K562 (cell line): ENCODE measurements around the gene MEX3A. TPM values are rescaled to one million over a fixed set of nuclear protein-coding genes. Genes with fewer than 3 reads are reported as not detected.

Source experiments
- ATAC-seq: fragments of 200-7000 bp; cut with Tn5 transposase; 3 replicates; pipeline ENCODE4 v1.9.1; 2020; ENCODE audit warnings: moderate library complexity
- BruUV-seq: library from RNA; stranded (reverse); fragments of 400-500 nt; replicated peaks from 2 replicates; lab custom pipeline; 2021; lab: Mats Ljungman, UMichigan
- CTCF ChIA-PET: fragments of 300-600 bp; formaldehyde crosslinking; extraction: SDS; loops from one replicate; lab custom pipeline; 2021; ENCODE audit warnings: low intra/inter-chr PET ratio; lab: Yijun Ruan, JAX
- POLR2A ChIA-PET: fragments of 300-600, 350-650 bp; sonication (Branson Sonifier 250); formaldehyde crosslinking; extraction: SDS; loops from one replicate; lab custom pipeline; 2021; ENCODE audit warnings: antibody characterized with exemption, inconsistent platforms; lab: Yijun Ruan, JAX
- DNase-seq, 4 experiments: peaks; one replicate each; pipeline versions ENCODE4 v3.0.0 to v3.0.0-alpha.2; 2011 to 2018; ENCODE audit warnings: low spot score in 3 of 4, mixed read lengths in 3 of 4; ENCODE audit errors: extremely low read depth in 1 of 4
- FAIRE-seq: peaks from 2 replicates; lab custom pipeline; 2011; peaks lifted over from hg19 to GRCh38; lab: Jason Lieb, UNC
- H2AFZ ChIP-seq: 2 replicates; pipeline ENCODE4 v1.6.0; 2011; ENCODE audit warnings: low read depth, low read length, control low read depth, inconsistent platforms
- H3K27ac ChIP-seq: fragments of 200-600 bp; 3 replicates; pipeline ENCODE4 v1.8.0; 2011; ENCODE audit warnings: low read depth, mild to moderate bottlenecking, control low read depth, inconsistent platforms, low read length, moderate library complexity, mixed read lengths; ENCODE audit errors: extremely low read depth
- H3K27me3 ChIP-seq, 2 experiments: fragments of 300-600 bp in 1 of 2; 2 replicates in 1 of 2; 3 replicates in 1 of 2; pipeline versions ENCODE4 v1.6.0 to v1.8.0; 2011; ENCODE audit warnings: inconsistent platforms in 2 of 2, low read length in 2 of 2, mild to moderate bottlenecking in 1 of 2, mixed read lengths in 1 of 2, moderate library complexity in 1 of 2; ENCODE audit not compliant: control insufficient read depth in 2 of 2, insufficient read depth in 2 of 2
- H3K36me3 ChIP-seq: fragments of 300-600 bp; 3 replicates; pipeline ENCODE4 v1.8.0; 2011; ENCODE audit warnings: mild to moderate bottlenecking, low read length, inconsistent platforms; ENCODE audit not compliant: control insufficient read depth, insufficient read depth
- H3K4me1 ChIP-seq, 2 experiments: fragments of 200-600 bp in 1 of 2; replicated peaks in 1 of 2; 2 replicates in 1 of 2; 3 replicates in 1 of 2; pipeline versions ENCODE4 v1.5.1 to v1.8.0; 2011; ENCODE audit warnings: inconsistent platforms in 2 of 2, low read length in 2 of 2, mild to moderate bottlenecking in 1 of 2, mixed read lengths in 1 of 2, moderate library complexity in 1 of 2; ENCODE audit not compliant: control insufficient read depth in 2 of 2, insufficient read depth in 2 of 2
- H3K4me2 ChIP-seq: 2 replicates; pipeline ENCODE4 v1.6.1; 2011; ENCODE audit warnings: low read length, control low read depth, inconsistent platforms, mixed read lengths; ENCODE audit not compliant: insufficient read depth
- H3K4me3 ChIP-seq: fragments of 200-600 bp; sonication (generic), shearing (Covaris generic); 2 replicates; pipeline ENCODE4 v1.5.1; 2016; ENCODE audit warnings: control low read depth, inconsistent platforms
- H3K79me2 ChIP-seq: fragments of 200-600 bp; 3 replicates; pipeline ENCODE4 v1.8.0; 2011; ENCODE audit warnings: low read length, inconsistent platforms; ENCODE audit not compliant: control insufficient read depth, insufficient read depth
- H3K9ac ChIP-seq, 2 experiments: 2 replicates each; pipeline versions ENCODE4 v1.6.0 to v1.6.1; 2011; ENCODE audit warnings: low read depth in 2 of 2, low read length in 2 of 2, control low read depth in 1 of 2, inconsistent platforms in 1 of 2, mild to moderate bottlenecking in 1 of 2, mixed read lengths in 1 of 2; ENCODE audit not compliant: insufficient read depth in 1 of 2
- H3K9me1 ChIP-seq: one replicate; pipeline ENCODE4 v1.6.0; 2011; ENCODE audit warnings: inconsistent platforms, mild to moderate bottlenecking, low read length, moderate library complexity; ENCODE audit not compliant: control insufficient read depth, insufficient read depth
- H3K9me3 ChIP-seq: replicated peaks from 2 replicates; pipeline ENCODE4 v1.5.1; 2011; ENCODE audit warnings: low read depth, low read length, inconsistent platforms; ENCODE audit not compliant: control insufficient read depth, insufficient read depth
- H4K20me1 ChIP-seq: replicated peaks from 2 replicates; pipeline ENCODE4 v1.6.1; 2011; ENCODE audit warnings: low read length, inconsistent platforms, mixed read lengths; ENCODE audit not compliant: control insufficient read depth, insufficient read depth
- ARID1B ChIP-seq: fragments of 450-650 bp; IDR thresholded peaks from 2 replicates; pipeline ENCODE4 v1.6.1; 2016; ENCODE audit warnings: antibody characterized with exemption, mild to moderate bottlenecking, inconsistent platforms
- CBFA2T2 ChIP-seq: fragments of 450-650 bp; conservative IDR thresholded peaks from 2 replicates; pipeline ENCODE4 v1.6.1; 2017; ENCODE audit warnings: mild to moderate bottlenecking
- CEBPB ChIP-seq: fragments of 450-650 bp; IDR thresholded peaks from 2 replicates; pipeline ENCODE4 v1.6.1; 2016; ENCODE audit warnings: missing genetic modification characterization, missing compliant biosample characterization
- CEBPG ChIP-seq, 3 experiments: fragments of 200-800 bp in 1 of 3; sonication (Bioruptor generic) in 1 of 3; sonication (generic) in 1 of 3; formaldehyde crosslinking in 1 of 3; IDR thresholded peaks in 2 of 3; conservative IDR thresholded peaks in 1 of 3; 2 replicates each; pipeline versions ENCODE4 v1.6.1 to v1.8.0; 2016 to 2022; ENCODE audit warnings: missing compliant biosample characterization in 2 of 3, missing genetic modification characterization in 2 of 3, mild to moderate bottlenecking in 1 of 3, missing genetic modification reagents in 1 of 3
- DMBX1 ChIP-seq: fragments of 250-450 bp; sonication (Bioruptor Pico); IDR thresholded peaks from 2 replicates; pipeline ENCODE4 v1.8.0; 2022; ENCODE audit warnings: inconsistent platforms, mild to moderate bottlenecking, moderate library complexity, borderline replicate concordance
- DPF2 ChIP-seq: fragments of 450-650 bp; IDR thresholded peaks from 2 replicates; pipeline ENCODE4 v1.6.1; 2016
- FOXJ3 ChIP-seq: sonication (generic); formaldehyde crosslinking; IDR thresholded peaks from 2 replicates; pipeline ENCODE4 v1.4.0; 2020; ENCODE audit warnings: mild to moderate bottlenecking, missing genetic modification reagents
- FUS ChIP-seq: fragments of 200-400 bp; formaldehyde crosslinking; optimal IDR thresholded peaks from 2 replicates; pipeline ENCODE3; 2017; ENCODE audit warnings: low read depth, low read length
- GTF2A2 ChIP-seq: IDR thresholded peaks from 2 replicates; pipeline ENCODE4 v1.6.1; 2016; ENCODE audit warnings: mild to moderate bottlenecking, missing genetic modification characterization, missing compliant biosample characterization
- HIVEP1 ChIP-seq: fragments of 250-450 bp; sonication (Bioruptor Pico); IDR thresholded peaks from 2 replicates; pipeline ENCODE4 v1.4.0; 2020; ENCODE audit warnings: mild to moderate bottlenecking
- MAFG ChIP-seq: fragments of 450-650 bp; conservative IDR thresholded peaks from 2 replicates; pipeline ENCODE4 v1.6.1; 2016; ENCODE audit warnings: missing genetic modification characterization, missing compliant biosample characterization
- NR1H2 ChIP-seq: sonication (generic); formaldehyde crosslinking; IDR thresholded peaks from 2 replicates; pipeline ENCODE4 v1.4.0; 2020; ENCODE audit warnings: mild to moderate bottlenecking, missing genetic modification reagents
- RBM25 ChIP-seq: fragments of 200-400 bp; formaldehyde crosslinking; IDR thresholded peaks from 2 replicates; pipeline ENCODE4 v1.6.1; 2018; ENCODE audit warnings: low read length, low read depth, moderate library complexity; ENCODE audit not compliant: severe bottlenecking
- RCOR1 ChIP-seq, 2 experiments: IDR thresholded peaks; 2 replicates each; pipeline ENCODE4 v1.6.1; 2012; ENCODE audit warnings: low read depth in 2 of 2, low read length in 2 of 2, borderline replicate concordance in 1 of 2, improper control_type of control experiment in 1 of 2
- SOX6 ChIP-seq: fragments of 450-650 bp; IDR thresholded peaks from 2 replicates; pipeline ENCODE4 v1.6.1; 2014; ENCODE audit warnings: mild to moderate bottlenecking
- ZNF121 ChIP-seq: sonication (generic); formaldehyde crosslinking; conservative IDR thresholded peaks from 2 replicates; pipeline ENCODE4 v1.8.0; 2022; ENCODE audit warnings: missing genetic modification reagents
- ZNF830 ChIP-seq: fragments of 250-450 bp; sonication (Bioruptor Pico); IDR thresholded peaks from 2 replicates; pipeline ENCODE4 v1.5.0; 2021; ENCODE audit warnings: mild to moderate bottlenecking
- WGBS: fragments of 100-300 bp; shearing (Covaris generic); methylation state at CpG from one replicate; pipeline ENCODE4 v1.1.6; 2016; ENCODE audit warnings: low coverage, mixed read lengths; ENCODE audit not compliant: insufficient coverage; ENCODE audit errors: missing lambda C conversion rate; 5-methylcytosine and 5-hydroxymethylcytosine counted together
- in situ Hi-C: fragments of 300-500 bp; cut with MboI; formaldehyde crosslinking; loops from 4 replicates; pipeline ENCODE4 v1.15.0; 2018; ENCODE audit warnings: inconsistent platforms, mixed read lengths
- intact Hi-C: fragments of 100-400 bp; cut with micrococcal nuclease; formaldehyde crosslinking; loops from 2 replicates; pipeline ENCODE4 v1.14.2; 2022
- polyA plus RNA-seq, 8 experiments: library from polyadenylated mRNA; depleted of rRNA in 4 of 8; stranded (reverse) in 5 of 8; unstranded in 3 of 8; fragments of >200 nt; fragmentation: Nextera tagmentation in 2 of 8; fragmentation: Illumina TruSeq in 1 of 8; extraction: Ambion mirVana in 2 of 8; extraction: Trizol in 1 of 8; gene quantifications; 2 replicates each; pipeline versions ENCODE4 v1.2.1 to v1.2.3, GENCODE V29; 2011 to 2014; ENCODE audit warnings: inconsistent platforms in 1 of 8, missing spikeins in 1 of 8
- total RNA-seq, 7 experiments: library from RNA; depleted of rRNA in 6 of 7; stranded (reverse); fragments of >200 nt in 6 of 7; fragmentation: Illumina TruSeq in 2 of 7; extraction: Trizol in 2 of 7; gene quantifications; 2 replicates each; pipeline versions ENCODE4 v1.2.1 to v1.2.3, GENCODE V29; 2011 to 2021; ENCODE audit warnings: low replicate concordance in 1 of 7
- TF ChIP-seq, protein P1 (sequence below): fragments of 450-650 bp; IDR thresholded peaks from 2 replicates; pipeline ENCODE4 v1.6.1; 2016; ENCODE audit warnings: low read depth, mild to moderate bottlenecking, moderate library complexity

MEX3A gene
- total and polyA plus RNA-seq, 9 of the 15 experiments (the other 6 are each of a cell fraction or from before 2014, with no cell fraction given), result 0.36 to 13.7 (median 5.2) TPM

DNA sequence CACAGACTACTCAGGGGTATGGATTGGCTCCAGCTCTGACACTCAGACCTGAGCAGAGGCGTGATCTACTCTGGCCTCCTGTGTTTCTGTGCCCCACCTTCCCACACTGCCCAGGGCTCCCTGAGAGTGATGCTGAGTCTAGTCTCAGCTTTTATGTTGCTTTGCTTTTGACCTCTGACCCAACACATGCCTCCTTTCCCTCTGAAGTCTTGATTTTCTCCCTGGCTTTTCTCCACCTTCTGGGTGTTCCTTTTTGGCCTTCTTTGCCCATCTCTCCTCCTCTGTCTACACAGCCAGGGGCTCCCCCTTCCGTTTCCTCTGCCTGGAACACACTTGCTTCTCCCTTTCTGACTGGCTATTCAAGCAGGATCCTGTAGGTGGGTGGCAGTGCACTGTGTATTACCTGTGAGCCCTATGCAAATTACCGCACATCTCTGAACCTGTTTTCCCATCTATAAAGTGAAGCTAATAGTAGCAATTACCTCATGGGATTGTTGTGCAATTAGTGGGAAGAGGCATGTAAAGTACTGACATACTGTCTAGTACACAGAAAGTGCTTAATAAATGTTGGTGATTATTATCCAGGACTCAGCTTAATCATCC, 13.7 kb upstream of the MEX3A start:
- BruUV-seq, result no TSS peak
- H3K9ac ChIP-seq, result no peak overlapping the region
- DNase-seq, result no peak

DNA sequence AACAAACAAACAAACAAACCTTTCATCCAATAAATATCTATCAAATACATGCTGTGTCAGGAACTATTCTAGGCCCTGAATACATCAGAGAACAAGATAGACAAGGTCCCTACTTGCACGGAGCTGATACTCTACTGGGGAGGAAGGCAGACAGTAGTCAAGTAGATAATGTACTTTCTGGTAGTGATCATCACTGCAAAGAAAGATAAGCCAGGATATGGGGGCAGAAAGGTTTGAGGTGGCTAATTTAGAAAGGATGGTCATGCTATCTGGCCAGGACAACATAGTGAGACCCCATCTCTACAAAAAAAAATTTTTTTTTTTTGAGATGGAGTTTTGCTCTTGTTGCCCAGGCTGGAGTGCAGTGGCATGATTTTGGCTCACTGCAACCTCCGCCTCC, 9.3 kb upstream of the MEX3A start:
- ATAC-seq (no peak), DNase-seq (no peak), FAIRE-seq (no peak)
- Histone ChIP-seq H3K4me3 (no peak overlapping the region), H3K9me3 (0 out of 2 replicates have a peak, but pooled peaks cover 2% of the 10 kb centered on the region), H2AFZ (no peak overlapping the region), H3K4me1 (peaks cover 0 to 8% of the 10 kb centered on the region in 2 experiments; a peak in 2 of 5 replicates), H3K27ac (no peak overlapping the region), H4K20me1 (no peaks in the 10 kb centered on the region), H3K4me2 (no peak overlapping the region), H3K36me3 (no peaks in the 10 kb centered on the region), H3K79me2 (no peaks in the 10 kb centered on the region), H3K27me3 (no peaks in the 10 kb centered on the region), H3K9ac (no peak overlapping the region), H3K9me1 (no peaks in the 10 kb centered on the region)
- ChIA-PET CTCF (interaction anchor here (0.5 to 3.2 kb wide), 4 partner anchors 9 to 134 kb away, joined by 3 to 51 read pairs (median 10); no protein-coding TSS in a partner anchor), POLR2A (interaction anchor here (1.0 to 9.9 kb wide), 3 partner anchors 31 to 38 kb away, joined by 4 to 76 read pairs (median 6); no protein-coding TSS in a partner anchor)
- in situ Hi-C loops, result loop anchor here (5.0 kb wide), 2 partner anchors 41 to 131 kb away; no protein-coding TSS in a partner anchor
- WGBS, result 54% methylated on average over 2 of the region's 2 CpGs
- BruUV-seq, result no TSS peak
- intact Hi-C loops, result loop anchor here (10.0 kb wide), 1 partner anchor 353 kb away; no protein-coding TSS in a partner anchor
- TF ChIP-seq NR1H2 (CRISPR knock-in tag) (no peak), FOXJ3 (CRISPR knock-in tag) (no peak), DMBX1 (CRISPR knock-in tag) (no peak), ARID1B (no peak), RBM25 (peak; percentile 37), RCOR1 (IDR thresholded peaks at IDR 0.05; ENCODE audit: borderline replicate concordance in 1 of 2, low read depth in 2 of 2, low read length in 2 of 2) (no peak), ZNF830 (CRISPR knock-in tag) (no peak), HIVEP1 (CRISPR knock-in tag) (no peak), CBFA2T2 (0 out of 2 replicates have a peak, but pooled peaks have one; percentile 11), ZNF121 (peak; percentile 95), MAFG (no peak), GTF2A2 (tag) (no peak), DPF2 (no peak)
- TF ChIP-seq, protein P1, sequence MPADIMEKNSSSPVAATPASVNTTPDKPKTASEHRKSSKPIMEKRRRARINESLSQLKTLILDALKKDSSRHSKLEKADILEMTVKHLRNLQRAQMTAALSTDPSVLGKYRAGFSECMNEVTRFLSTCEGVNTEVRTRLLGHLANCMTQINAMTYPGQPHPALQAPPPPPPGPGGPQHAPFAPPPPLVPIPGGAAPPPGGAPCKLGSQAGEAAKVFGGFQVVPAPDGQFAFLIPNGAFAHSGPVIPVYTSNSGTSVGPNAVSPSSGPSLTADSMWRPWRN, result no peak

More for the DNA sequence above, 13.7 kb upstream of the MEX3A start:
- ChIA-PET POLR2A (interaction anchor here (0.7 to 12.5 kb wide), 6 partner anchors 10 to 350 kb away, joined by 3 to 164 read pairs (median 6); partner anchors contain the start of gene LMNA), CTCF (interaction anchor here (0.7 to 3.4 kb wide), 5 partner anchors 27 to 130 kb away, joined by 3 to 71 read pairs (median 4); no protein-coding TSS in a partner anchor)
- H3K4me2 ChIP-seq, result no peak overlapping the region
- H3K79me2 ChIP-seq, result no peaks in the 10 kb centered on the region
- TF ChIP-seq CEBPG (CRISPR knock-in tag; IDR thresholded peaks at IDR 0.05), result no peak
- peak in 1 of 2 experiments; percentile 68; a peak in 2 of 4 replicates for TF ChIP-seq CEBPG (tag; conservative IDR thresholded peaks at IDR 0.05 in 1 of 2, IDR thresholded peaks at IDR 0.05 in 1 of 2)
- peak; percentile 45; the same call in 1 of the 2 replicates for TF ChIP-seq CEBPB (tag)
- no peak for TF ChIP-seq SOX6
- no peak for TF ChIP-seq FUS
- TF ChIP-seq, all 486 proteins: peak for 2
- intact Hi-C loops (loop anchor here (1.0 to 10.0 kb wide), 3 partner anchors 34 to 349 kb away; no protein-coding TSS in a partner anchor), in situ Hi-C loops (no loop called here)
- 0 out of 2 replicates have a peak, but pooled peaks cover 2% of the 10 kb centered on the region for H3K9me3 ChIP-seq
- no peak overlapping the region for H3K27ac ChIP-seq
- peaks cover 0 to 3% of the 10 kb centered on the region in 2 experiments; a peak in 2 of 5 replicates for H3K4me1 ChIP-seq
- FAIRE-seq (no peak), ATAC-seq (no peak)
- H3K9me1 ChIP-seq, result no peaks in the 10 kb centered on the region
- H4K20me1 ChIP-seq, result no peaks in the 10 kb centered on the region
- H3K4me3 ChIP-seq, result no peak overlapping the region
- no peak overlapping the region for H2AFZ ChIP-seq
- H3K36me3 ChIP-seq, result no peaks in the 10 kb centered on the region
- 55% methylated on average over 3 of the region's 3 CpGs for WGBS
- no peaks in the 10 kb centered on the region for H3K27me3 ChIP-seq
